Small intestine (tissue), 7 donors: ENCODE measurements around the gene CD99L2. TPM values are rescaled to one million over a fixed set of nuclear protein-coding genes. Genes with fewer than 3 reads are reported as not detected.

ENCODE experiments used
- DNase-seq, 2 donors: peaks; one replicate each; pipeline versions ENCODE4 v3.0.0 to v3.0.0-alpha.2; 2013
- FAIRE-seq: peaks from 2 replicates; lab custom pipeline; 2012; peaks lifted over from hg19 to GRCh38; lab: Jason Lieb, UNC
- H3K27ac ChIP-seq, 3 donors: one replicate each; pipeline ENCODE4 v1.5.1; 2013; ENCODE audit warnings: low read length in 2 of 3, mild to moderate bottlenecking in 2 of 3, control low read depth in 1 of 3, inconsistent platforms in 1 of 3, low read depth in 1 of 3, moderate library complexity in 1 of 3
- H3K27me3 ChIP-seq, 3 donors: one replicate each; pipeline ENCODE4 v1.6.1; 2013; ENCODE audit warnings: low read length in 3 of 3, inconsistent platforms in 1 of 3; ENCODE audit not compliant: control insufficient read depth in 3 of 3, insufficient read depth in 3 of 3
- H3K36me3 ChIP-seq, 3 donors: one replicate each; pipeline ENCODE4 v1.6.1; 2013; ENCODE audit warnings: low read length in 3 of 3, inconsistent platforms in 1 of 3, low read depth in 1 of 3, mild to moderate bottlenecking in 1 of 3, moderate library complexity in 1 of 3; ENCODE audit not compliant: control insufficient read depth in 3 of 3, insufficient read depth in 2 of 3
- H3K4me1 ChIP-seq, 3 donors: one replicate each; pipeline ENCODE4 v1.6.1; 2013; ENCODE audit warnings: low read length in 2 of 3, inconsistent platforms in 1 of 3, low read depth in 1 of 3, mild to moderate bottlenecking in 1 of 3, moderate library complexity in 1 of 3; ENCODE audit not compliant: control insufficient read depth in 3 of 3, insufficient read depth in 2 of 3
- H3K4me3 ChIP-seq, 3 donors: one replicate each; pipeline ENCODE4 v1.5.1; 2013; ENCODE audit warnings: low read length in 3 of 3, control low read depth in 1 of 3, inconsistent platforms in 1 of 3, low read depth in 1 of 3, mild to moderate bottlenecking in 1 of 3, moderate library complexity in 1 of 3
- H3K9me3 ChIP-seq, 2 donors: one replicate each; pipeline ENCODE4 v1.6.1; 2013; ENCODE audit warnings: low read depth in 1 of 2, low read length in 1 of 2; ENCODE audit not compliant: control insufficient read depth in 2 of 2, insufficient read depth in 1 of 2
- WGBS, 3 donors: extraction: QIAGEN DNeasy Blood & Tissue Kit; methylation state at CpG; one replicate each; pipeline ENCODE4 v1.1.7; 2013; 5-methylcytosine and 5-hydroxymethylcytosine counted together
- polyA plus RNA-seq, 4 donors: library from polyadenylated mRNA; stranded (reverse) in 3 of 4; unstranded in 1 of 4; fragments of 200-250 nt in 3 of 4; fragments of 120-200 nt in 1 of 4; gene quantifications; one replicate each; pipeline versions ENCODE4 v1.2.1 to v1.2.3, GENCODE V29; 2013
- donor health status: healthy with polysubstance abuse.
- donor health status: control.
- donor health status: control.
- donor health status: Bipolar disorder and iron deficiency.
- donor health status: healthy.

The CD99L2 gene
- polyA plus RNA-seq, 4 donors = 5.9 to 20.5 (median 12.3) TPM

GRCh38 chrX:150772150-150772970 is 126.1 kb downstream of the CD99L2 start:
- Histone ChIP-seq H3K27ac (no peak overlapping the region), H3K4me3 (no peak overlapping the region), H3K36me3 (peaks cover 0 to 51% (median 0%) of the 10 kb centered on the region in 3 donors), H3K27me3 (no peaks in the 10 kb centered on the region), H3K4me1 (no peaks in the 10 kb centered on the region), H3K9me3 (no peaks in the 10 kb centered on the region)
- DNase-seq (peak; percentile 55 to 63), FAIRE-seq (no peak)
- WGBS, 3 donors = 31 to 36% (median 34%) methylated on average over 25 to 26 of the region's 26 CpGs

DNA sequence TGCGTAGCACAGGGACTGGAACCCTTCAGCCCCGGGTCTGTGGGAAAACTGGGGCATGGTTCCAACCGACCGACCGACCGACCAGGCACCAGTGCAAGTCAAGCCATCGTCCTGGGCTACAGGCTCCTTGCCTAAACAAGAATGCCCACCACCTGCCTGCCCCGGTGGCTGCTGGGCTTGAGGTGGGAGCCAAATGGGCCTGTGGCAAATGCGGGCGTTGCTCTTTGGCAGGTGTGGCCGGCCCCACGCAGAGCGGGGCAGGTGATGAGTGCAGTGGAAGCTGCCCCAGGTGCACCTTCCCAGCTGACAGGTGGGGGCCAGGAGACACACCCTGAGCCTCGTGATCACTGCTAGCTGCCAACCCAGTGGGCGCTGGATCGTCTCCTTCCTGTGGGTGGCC is 127.4 kb downstream of the CD99L2 start:
- no peaks in the 10 kb centered on the region for H3K27me3 ChIP-seq
- DNase-seq = no peak
- 77 to 83% (median 83%) methylated on average over 11 to 16 of the region's 16 CpGs for WGBS, 3 donors

GRCh38 chrX:150770623-150771022 is 127.8 kb downstream of the CD99L2 start:
- no peaks in the 10 kb centered on the region for H3K9me3 ChIP-seq
- H3K27ac ChIP-seq = no peak overlapping the region
- no peaks in the 10 kb centered on the region for H3K4me1 ChIP-seq
- no peaks in the 10 kb centered on the region for H3K27me3 ChIP-seq
- FAIRE-seq = no peak
- peaks cover 0 to 52% (median 0%) of the 10 kb centered on the region in 3 donors for H3K36me3 ChIP-seq
- no peak for DNase-seq
- no peak overlapping the region for H3K4me3 ChIP-seq
- WGBS, 3 donors = 93 to 97% (median 94%) methylated on average over 7 to 17 of the region's 17 CpGs

More for the DNA sequence above, 127.4 kb downstream of the CD99L2 start:
- Histone ChIP-seq H3K4me1 (no peaks in the 10 kb centered on the region), H3K36me3 (peaks cover 0 to 57% (median 0%) of the 10 kb centered on the region in 3 donors), H3K9me3 (no peaks in the 10 kb centered on the region), H3K4me3 (no peak overlapping the region), H3K27ac (no peak overlapping the region)
- FAIRE-seq = no peak

DNA sequence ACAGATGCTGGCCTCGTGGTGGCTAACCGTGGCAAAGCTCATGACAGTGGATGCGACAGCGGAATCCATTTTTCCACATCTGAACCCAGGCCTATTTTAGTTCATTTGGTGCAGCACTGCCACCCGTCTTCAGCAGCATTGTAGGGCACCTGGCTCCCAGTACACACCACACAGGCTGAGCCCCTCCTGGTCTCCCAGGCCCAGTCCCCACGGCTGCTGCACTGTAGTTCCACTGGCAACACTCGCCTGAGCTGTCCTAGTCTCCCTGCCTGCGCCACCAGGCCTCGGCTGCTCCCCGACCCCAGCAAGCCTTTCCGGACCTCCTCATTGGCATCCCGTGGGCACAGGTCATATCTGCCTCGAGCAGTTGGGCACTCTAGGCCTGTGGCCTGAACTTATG is 129.1 kb downstream of the CD99L2 start:
- no peak overlapping the region for H3K4me3 ChIP-seq
- H3K27me3 ChIP-seq = no peaks in the 10 kb centered on the region
- WGBS, 3 donors = 88 to 93% (median 93%) methylated on average over 13 of the region's 13 CpGs
- H3K36me3 ChIP-seq = peaks cover 0 to 46% (median 0%) of the 10 kb centered on the region in 3 donors
- DNase-seq (no peak), FAIRE-seq (no peak)
- H3K27ac ChIP-seq = no peak overlapping the region
- no peaks in the 10 kb centered on the region for H3K9me3 ChIP-seq
- no peaks in the 10 kb centered on the region for H3K4me1 ChIP-seq

DNA sequence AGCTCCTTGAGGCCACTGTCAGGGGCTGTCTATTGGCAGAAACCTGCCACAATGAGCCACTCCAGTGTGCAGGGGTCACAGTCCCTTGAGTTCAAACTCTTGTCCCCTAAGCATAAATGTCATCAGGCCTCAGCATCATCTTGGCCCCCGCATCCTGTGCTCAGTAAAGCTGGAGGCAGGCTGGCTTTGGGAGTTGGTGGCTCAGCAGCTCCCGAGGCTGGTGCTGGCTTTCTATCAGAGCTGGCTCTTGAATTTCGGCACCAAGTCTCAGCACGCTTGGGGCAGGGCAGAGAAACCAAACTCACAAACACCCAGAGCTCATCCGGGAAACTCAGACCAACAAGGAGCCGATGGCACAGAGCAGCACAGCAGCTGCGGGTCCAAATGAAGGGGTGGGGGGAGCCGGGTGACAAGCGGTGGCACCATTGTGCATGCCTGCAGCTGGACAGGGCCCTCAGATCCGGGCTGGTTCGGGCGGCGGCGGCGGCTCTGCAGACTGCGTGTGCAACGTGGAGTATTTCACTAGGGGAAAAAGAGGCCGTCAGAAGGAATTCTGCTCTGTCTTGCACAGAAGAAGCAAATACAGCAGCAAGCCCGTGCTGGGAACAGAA is 129.8 kb downstream of the CD99L2 start:
- peaks cover 0 to 42% (median 0%) of the 10 kb centered on the region in 3 donors for H3K36me3 ChIP-seq
- H3K9me3 ChIP-seq = no peaks in the 10 kb centered on the region
- H3K4me1 ChIP-seq = no peaks in the 10 kb centered on the region
- no peaks in the 10 kb centered on the region for H3K27me3 ChIP-seq
- 89 to 94% (median 92%) methylated on average over 7 to 19 of the region's 19 CpGs for WGBS, 3 donors
- no peak overlapping the region for H3K27ac ChIP-seq
- no peak overlapping the region for H3K4me3 ChIP-seq
- no peak for FAIRE-seq
- no peak for DNase-seq

DNA sequence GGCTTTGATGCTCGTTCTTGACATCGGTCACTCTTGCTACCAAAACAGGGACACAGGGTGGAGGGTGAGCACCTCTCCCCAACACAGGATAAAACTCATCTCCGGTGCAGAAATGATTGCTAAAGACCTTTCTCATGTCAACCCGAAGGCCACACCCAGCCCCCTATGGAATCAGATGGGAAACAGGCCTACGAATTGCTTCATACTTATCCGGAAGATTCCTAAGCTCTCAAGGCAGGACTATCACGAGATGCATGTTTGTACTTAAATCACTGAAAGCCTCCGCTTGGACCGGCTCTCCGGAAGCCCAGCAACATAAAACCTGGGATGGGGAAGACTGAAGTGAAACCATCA is 130.4 kb downstream of the CD99L2 start:
- no peak for FAIRE-seq
- 78 to 91% (median 80%) methylated on average over 10 of the region's 10 CpGs for WGBS, 3 donors

GRCh38 chrX:150767475-150768131 is 130.9 kb downstream of the CD99L2 start:
- DNase-seq = no peak
- FAIRE-seq = no peak

More for the DNA sequence above, 130.4 kb downstream of the CD99L2 start:
- Histone ChIP-seq H3K36me3 (peaks cover 0 to 44% (median 0%) of the 10 kb centered on the region in 3 donors), H3K4me3 (no peak overlapping the region), H3K27me3 (no peaks in the 10 kb centered on the region), H3K27ac (no peak overlapping the region), H3K9me3 (no peaks in the 10 kb centered on the region), H3K4me1 (no peaks in the 10 kb centered on the region)
- DNase-seq = no peak

DNA sequence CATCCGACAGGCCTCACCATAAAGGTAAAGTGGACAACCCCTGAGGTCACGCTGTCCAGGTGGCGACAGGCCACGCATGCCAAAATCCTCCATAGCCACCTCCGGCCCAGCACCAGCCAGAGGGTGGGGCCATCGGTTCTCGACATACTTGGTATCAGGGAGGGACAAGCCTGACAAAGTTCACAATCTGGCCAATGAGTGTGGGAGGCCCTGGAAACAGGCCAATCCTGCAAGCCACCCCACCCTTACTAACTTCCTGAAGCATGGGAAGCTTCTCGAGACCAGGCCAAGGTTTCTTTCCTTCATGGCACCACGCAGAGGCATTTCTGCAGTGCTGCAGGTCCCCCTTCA is 131.4 kb downstream of the CD99L2 start:
- no peak for FAIRE-seq

More at GRCh38 chrX:150767475-150768131, 130.9 kb downstream of the CD99L2 start:
- Histone ChIP-seq H3K4me1 (no peaks in the 10 kb centered on the region), H3K4me3 (no peak overlapping the region), H3K9me3 (no peaks in the 10 kb centered on the region), H3K36me3 (peaks cover 0 to 46% (median 0%) of the 10 kb centered on the region in 3 donors), H3K27ac (no peak overlapping the region), H3K27me3 (no peaks in the 10 kb centered on the region)
- 75 to 92% (median 78%) methylated on average over 17 of the region's 17 CpGs for WGBS, 3 donors

More for the DNA sequence above, 131.4 kb downstream of the CD99L2 start:
- Histone ChIP-seq H3K9me3 (no peaks in the 10 kb centered on the region), H3K27me3 (no peaks in the 10 kb centered on the region), H3K4me1 (no peaks in the 10 kb centered on the region), H3K36me3 (peaks cover 0 to 50% (median 0%) of the 10 kb centered on the region in 3 donors), H3K27ac (no peak overlapping the region), H3K4me3 (no peak overlapping the region)
- DNase-seq = peak in 1 of 2 donors; percentile 43
- WGBS, 3 donors = 56 to 70% (median 68%) methylated on average over 9 of the region's 9 CpGs
